ENCODE results near the gene ZBTB40. TPM values are rescaled to one million over a fixed set of nuclear protein-coding genes. Genes with fewer than 3 reads are reported as not detected.

The ZBTB40 gene
- total and polyA plus RNA-seq, 4 donors, result 2.1 to 11.2 (median 4.6) TPM

GRCh38 chr1:22573237-22573636 lies 121.6 kb downstream of the ZBTB40 start (continued):
- TF ChIP-seq JUND (IDR thresholded peaks at IDR 0.05), result no peak

DNA sequence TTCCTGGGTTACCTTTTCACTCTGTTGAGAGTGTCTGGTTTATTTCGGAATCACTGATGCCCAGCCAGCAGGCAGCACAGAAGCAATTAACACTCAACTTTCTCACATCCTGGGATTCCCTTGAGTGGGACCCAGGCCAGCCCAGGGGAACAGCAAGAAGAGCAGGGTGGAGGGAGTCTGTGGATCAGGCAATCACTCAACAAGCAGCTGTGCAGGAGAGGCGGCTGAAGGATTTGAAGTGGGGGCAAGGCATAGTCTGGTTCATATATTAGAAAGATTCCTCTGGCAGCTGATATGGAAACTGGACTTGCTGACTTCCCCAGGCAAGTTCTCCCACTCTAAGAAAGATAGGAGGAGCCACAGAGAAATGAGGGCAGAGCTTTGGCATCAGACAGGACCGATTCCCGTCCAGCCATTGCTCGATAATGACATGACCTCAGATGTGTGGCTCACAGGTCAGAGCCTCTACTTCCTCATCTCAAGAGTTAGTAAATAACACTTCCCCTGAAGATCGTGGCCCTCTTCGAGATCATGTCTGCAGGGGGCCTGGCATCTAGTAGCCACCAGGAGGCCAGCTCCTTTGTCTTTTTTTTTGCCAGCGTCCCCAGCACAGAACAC lies 124.0 kb downstream of the ZBTB40 start:
- DNase-seq (ENCODE audit: low spot score), result no peak
- no peak overlapping the region for H3K9ac ChIP-seq (ENCODE audit: low read depth in 1 of 2, low read length in 2 of 2)
- WGBS, result 53% methylated on average over 8 of the region's 8 CpGs
- H3K4me3 ChIP-seq (ENCODE audit: low read depth in 1 of 3, low read length in 3 of 3), result no peak overlapping the region
- peaks cover 0 to 2% (median under 1%) of the 10 kb centered on the region in 4 donors for H3K27me3 ChIP-seq (ENCODE audit: control insufficient read depth in 4 of 4, insufficient read depth in 4 of 4, low read length in 3 of 4)
- no peak for TF ChIP-seq RXRA (IDR thresholded peaks at IDR 0.05)
- no peak for TF ChIP-seq FOXA2 (IDR thresholded peaks at IDR 0.05)
- TF ChIP-seq HNF4G (IDR thresholded peaks at IDR 0.05), result no peak
- TF ChIP-seq HNF4A (conservative IDR thresholded peaks at IDR 0.05), result no peak
- no peak for TF ChIP-seq NR2F2 (IDR thresholded peaks at IDR 0.05)
- no peak for TF ChIP-seq FOXA1 (IDR thresholded peaks at IDR 0.05)
- no peak for TF ChIP-seq JUND (IDR thresholded peaks at IDR 0.05)
- no peaks in the 10 kb centered on the region for H3K9me3 ChIP-seq (ENCODE audit: control insufficient read depth in 4 of 4, low read length in 3 of 4)
- no peaks in the 10 kb centered on the region for H3K36me3 ChIP-seq (ENCODE audit: control insufficient read depth in 4 of 4, insufficient read depth in 3 of 4, low read depth in 1 of 4, low read length in 3 of 4)
- no peaks in the 10 kb centered on the region for H3K4me1 ChIP-seq (ENCODE audit: control insufficient read depth in 4 of 4, insufficient read depth in 4 of 4, low read length in 3 of 4)
- no peak overlapping the region for H3K27ac ChIP-seq (ENCODE audit: low read depth in 1 of 2, low read length in 2 of 2)

- TF ChIP-seq FOXA1 (IDR thresholded peaks at IDR 0.05) (no peak), FOXA2 (IDR thresholded peaks at IDR 0.05) (no peak), YY1 (IDR thresholded peaks at IDR 0.05) (no peak), GABPA (IDR thresholded peaks at IDR 0.05 in 1 of 2, conservative IDR thresholded peaks at IDR 0.05 in 1 of 2) (no peak), SP1 (IDR thresholded peaks at IDR 0.05) (no peak), JUND (IDR thresholded peaks at IDR 0.05) (no peak), EGR1 (IDR thresholded peaks at IDR 0.05; ENCODE audit: low read depth in 2 of 2) (no peak), HNF4G (IDR thresholded peaks at IDR 0.05) (no peak), ZBTB33 (IDR thresholded peaks at IDR 0.05) (no peak), ATF3 (IDR thresholded peaks at IDR 0.05) (no peak), HNF4A (conservative IDR thresholded peaks at IDR 0.05) (no peak), REST (IDR thresholded peaks at IDR 0.05) (no peak), TAF1 (conservative IDR thresholded peaks at IDR 0.05) (no peak), RAD21 (IDR thresholded peaks at IDR 0.05) (no peak), NR2F2 (IDR thresholded peaks at IDR 0.05) (no peak), RXRA (IDR thresholded peaks at IDR 0.05) (no peak)
- TF ChIP-seq, protein P1, sequence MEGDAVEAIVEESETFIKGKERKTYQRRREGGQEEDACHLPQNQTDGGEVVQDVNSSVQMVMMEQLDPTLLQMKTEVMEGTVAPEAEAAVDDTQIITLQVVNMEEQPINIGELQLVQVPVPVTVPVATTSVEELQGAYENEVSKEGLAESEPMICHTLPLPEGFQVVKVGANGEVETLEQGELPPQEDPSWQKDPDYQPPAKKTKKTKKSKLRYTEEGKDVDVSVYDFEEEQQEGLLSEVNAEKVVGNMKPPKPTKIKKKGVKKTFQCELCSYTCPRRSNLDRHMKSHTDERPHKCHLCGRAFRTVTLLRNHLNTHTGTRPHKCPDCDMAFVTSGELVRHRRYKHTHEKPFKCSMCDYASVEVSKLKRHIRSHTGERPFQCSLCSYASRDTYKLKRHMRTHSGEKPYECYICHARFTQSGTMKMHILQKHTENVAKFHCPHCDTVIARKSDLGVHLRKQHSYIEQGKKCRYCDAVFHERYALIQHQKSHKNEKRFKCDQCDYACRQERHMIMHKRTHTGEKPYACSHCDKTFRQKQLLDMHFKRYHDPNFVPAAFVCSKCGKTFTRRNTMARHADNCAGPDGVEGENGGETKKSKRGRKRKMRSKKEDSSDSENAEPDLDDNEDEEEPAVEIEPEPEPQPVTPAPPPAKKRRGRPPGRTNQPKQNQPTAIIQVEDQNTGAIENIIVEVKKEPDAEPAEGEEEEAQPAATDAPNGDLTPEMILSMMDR (IDR thresholded peaks at IDR 0.05; ENCODE audit: low read depth, low read length, missing input control), result no peak
- TF ChIP-seq, protein P2, sequence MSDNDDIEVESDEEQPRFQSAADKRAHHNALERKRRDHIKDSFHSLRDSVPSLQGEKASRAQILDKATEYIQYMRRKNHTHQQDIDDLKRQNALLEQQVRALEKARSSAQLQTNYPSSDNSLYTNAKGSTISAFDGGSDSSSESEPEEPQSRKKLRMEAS (IDR thresholded peaks at IDR 0.05), result no peak
- Histone ChIP-seq H3K27me3 (ENCODE audit: control insufficient read depth in 4 of 4, insufficient read depth in 4 of 4, low read length in 3 of 4) (peaks cover 0 to 2% (median under 1%) of the 10 kb centered on the region in 4 donors), H3K4me1 (ENCODE audit: control insufficient read depth in 4 of 4, insufficient read depth in 4 of 4, low read length in 3 of 4) (no peaks in the 10 kb centered on the region), H3K4me3 (ENCODE audit: low read depth in 1 of 3, low read length in 3 of 3) (no peak overlapping the region), H3K27ac (ENCODE audit: low read depth in 1 of 2, low read length in 2 of 2) (no peak overlapping the region), H3K9ac (ENCODE audit: low read depth in 1 of 2, low read length in 2 of 2) (no peak overlapping the region), H3K9me3 (ENCODE audit: control insufficient read depth in 4 of 4, low read length in 3 of 4) (no peaks in the 10 kb centered on the region), H3K36me3 (ENCODE audit: control insufficient read depth in 4 of 4, insufficient read depth in 3 of 4, low read depth in 1 of 4, low read length in 3 of 4) (no peaks in the 10 kb centered on the region)
- no peak for DNase-seq (ENCODE audit: low spot score)
- WGBS, result 86% methylated on average over 23 of the region's 23 CpGs
Measured at GRCh38 chr1:22576150-22576544, 124.5 kb downstream of the ZBTB40 start.
